ENCODE measurements around the gene TNFAIP8.

GRCh38 chr5:119435436-119436132 lies 79.8 kb downstream of the TNFAIP8 start:
- TF ChIP-seq CTCF (IDR thresholded peaks at IDR 0.05; ENCODE audit: low read depth, low read length, poor library complexity, severe bottlenecking), result peak; percentile 95
- no peak for TF ChIP-seq EZH2phosphoT487 (IDR thresholded peaks at IDR 0.05; ENCODE audit: borderline replicate concordance, low read length)

All from DOHH2 (cell line).